GM12872 (cell line): Measurements from ENCODE around the gene IFT52.

Experiments used
- TF ChIP-seq, protein P1 (sequence below): IDR thresholded peaks from 3 replicates; pipeline ENCODE4 v1.5.1; 2011; ENCODE audit warnings: low read depth, mild to moderate bottlenecking, low read length, moderate library complexity; ENCODE audit not compliant: insufficient read depth

Gene IFT52

DNA sequence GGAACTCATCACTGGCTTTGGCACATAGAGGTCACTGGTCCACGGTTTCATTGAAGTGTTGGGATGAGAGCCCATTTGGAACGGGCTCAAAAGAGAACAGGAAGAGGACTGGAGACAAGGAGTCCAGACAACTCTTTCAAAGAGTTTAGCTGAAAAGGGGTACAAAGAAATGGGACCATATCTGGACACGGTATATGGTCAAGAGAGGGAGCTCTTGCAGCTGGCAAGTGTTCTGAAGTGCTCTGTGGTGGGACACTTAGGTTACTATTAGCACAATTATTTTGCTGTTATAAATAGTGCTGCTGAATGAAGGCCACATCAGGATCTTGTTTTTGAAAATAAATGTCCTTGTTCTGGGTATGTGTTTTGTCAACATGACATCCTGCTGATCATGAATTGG is 27.3 kb upstream of the IFT52 start:
- TF ChIP-seq, protein P1, sequence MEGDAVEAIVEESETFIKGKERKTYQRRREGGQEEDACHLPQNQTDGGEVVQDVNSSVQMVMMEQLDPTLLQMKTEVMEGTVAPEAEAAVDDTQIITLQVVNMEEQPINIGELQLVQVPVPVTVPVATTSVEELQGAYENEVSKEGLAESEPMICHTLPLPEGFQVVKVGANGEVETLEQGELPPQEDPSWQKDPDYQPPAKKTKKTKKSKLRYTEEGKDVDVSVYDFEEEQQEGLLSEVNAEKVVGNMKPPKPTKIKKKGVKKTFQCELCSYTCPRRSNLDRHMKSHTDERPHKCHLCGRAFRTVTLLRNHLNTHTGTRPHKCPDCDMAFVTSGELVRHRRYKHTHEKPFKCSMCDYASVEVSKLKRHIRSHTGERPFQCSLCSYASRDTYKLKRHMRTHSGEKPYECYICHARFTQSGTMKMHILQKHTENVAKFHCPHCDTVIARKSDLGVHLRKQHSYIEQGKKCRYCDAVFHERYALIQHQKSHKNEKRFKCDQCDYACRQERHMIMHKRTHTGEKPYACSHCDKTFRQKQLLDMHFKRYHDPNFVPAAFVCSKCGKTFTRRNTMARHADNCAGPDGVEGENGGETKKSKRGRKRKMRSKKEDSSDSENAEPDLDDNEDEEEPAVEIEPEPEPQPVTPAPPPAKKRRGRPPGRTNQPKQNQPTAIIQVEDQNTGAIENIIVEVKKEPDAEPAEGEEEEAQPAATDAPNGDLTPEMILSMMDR = peak; percentile 40; the same call in 2 of the 3 replicates

DNA sequence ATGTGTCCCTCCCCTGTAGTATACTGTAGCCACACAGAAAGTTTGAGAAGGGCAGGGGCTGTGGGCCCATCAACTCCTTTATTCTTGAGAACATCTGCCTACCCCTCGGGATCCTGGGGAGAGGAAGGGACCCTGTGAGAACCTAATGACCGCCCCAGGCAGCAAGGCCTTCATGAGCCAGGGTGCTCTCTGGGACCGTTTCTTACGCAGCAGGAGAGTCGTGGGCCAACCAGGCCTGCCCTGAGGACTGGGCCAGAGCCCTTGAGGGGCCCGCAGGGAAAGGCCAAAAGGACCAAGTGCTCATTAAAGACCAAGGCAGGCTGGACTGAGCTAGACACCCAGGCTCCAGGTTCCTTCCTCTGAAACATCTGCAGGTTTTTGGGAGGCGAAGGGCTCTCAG is 26.7 kb upstream of the IFT52 start:
- TF ChIP-seq, protein P1 = no peak

DNA sequence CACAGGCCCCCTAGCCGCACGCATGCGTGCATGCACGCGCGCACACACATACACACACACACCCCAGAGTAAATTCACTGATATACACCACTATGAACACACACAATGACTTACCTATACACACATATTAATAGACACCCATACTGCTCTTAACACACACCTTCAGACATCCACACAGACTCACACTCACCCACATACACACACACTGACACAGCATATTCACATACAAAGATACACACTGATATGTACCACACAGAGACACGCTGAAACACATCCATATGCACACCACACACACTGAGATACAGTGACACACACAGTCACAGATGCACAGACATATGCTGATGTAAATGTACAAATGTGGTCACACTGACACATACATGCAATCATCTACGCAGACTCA is 26.3 kb upstream of the IFT52 start:
- TF ChIP-seq, protein P1 = no peak

DNA sequence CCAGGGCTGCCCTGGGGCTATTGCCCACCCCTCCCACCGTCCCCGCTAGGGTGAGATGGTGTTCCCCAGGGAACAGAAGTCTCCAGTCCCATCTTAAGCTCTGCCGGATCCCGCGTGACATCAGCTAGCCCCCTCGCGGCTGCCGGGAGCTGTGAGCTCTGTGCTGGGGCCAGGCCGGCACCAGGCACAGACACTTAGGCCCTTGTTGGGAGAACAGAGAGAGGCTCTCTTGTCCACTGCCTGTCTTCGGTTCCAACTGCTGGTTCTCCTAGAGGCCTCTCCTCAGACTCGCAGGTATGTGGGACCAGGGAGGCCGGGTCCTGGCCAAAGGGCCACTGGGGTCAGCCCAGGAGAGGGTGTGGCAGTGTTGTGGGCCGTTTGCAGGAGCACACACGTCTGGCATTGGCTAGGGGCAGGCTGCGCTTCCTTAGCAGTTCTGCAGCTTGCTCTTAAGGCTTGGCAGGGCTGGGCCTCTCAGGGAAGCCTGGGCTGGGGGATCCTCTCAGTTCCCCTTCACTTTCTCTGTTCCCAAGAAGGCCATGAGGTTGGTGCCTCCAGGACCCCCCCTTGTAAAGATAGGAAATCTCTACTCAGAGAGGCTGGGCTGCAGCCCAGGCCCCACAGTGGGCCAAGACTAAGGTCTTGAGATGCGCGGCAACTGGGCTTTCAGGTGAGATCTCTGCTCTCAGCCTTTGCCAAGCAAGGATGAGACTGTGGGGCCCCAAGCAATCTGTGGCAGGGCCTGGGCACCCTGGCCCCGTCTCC is 25.6 kb upstream of the IFT52 start:
- TF ChIP-seq, protein P1 = no peak

DNA sequence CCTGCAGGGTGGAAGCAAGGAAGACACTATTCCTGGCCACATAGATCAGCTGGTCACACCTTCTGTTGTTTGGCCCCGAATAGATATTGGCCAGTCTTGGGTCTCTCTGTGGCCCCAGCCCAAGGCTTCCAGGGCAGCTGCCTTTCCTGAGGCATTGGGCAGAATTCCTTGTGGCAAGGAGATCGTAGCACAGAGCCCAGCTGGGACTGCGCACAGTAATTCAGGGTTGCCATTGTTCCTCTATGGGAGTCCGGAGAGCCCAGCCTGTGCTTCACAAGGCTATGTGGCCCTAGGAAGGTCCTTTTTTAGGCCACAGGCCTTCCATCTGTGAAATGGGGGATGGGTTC is 25.0 kb upstream of the IFT52 start:
- TF ChIP-seq, protein P1 = no peak

DNA sequence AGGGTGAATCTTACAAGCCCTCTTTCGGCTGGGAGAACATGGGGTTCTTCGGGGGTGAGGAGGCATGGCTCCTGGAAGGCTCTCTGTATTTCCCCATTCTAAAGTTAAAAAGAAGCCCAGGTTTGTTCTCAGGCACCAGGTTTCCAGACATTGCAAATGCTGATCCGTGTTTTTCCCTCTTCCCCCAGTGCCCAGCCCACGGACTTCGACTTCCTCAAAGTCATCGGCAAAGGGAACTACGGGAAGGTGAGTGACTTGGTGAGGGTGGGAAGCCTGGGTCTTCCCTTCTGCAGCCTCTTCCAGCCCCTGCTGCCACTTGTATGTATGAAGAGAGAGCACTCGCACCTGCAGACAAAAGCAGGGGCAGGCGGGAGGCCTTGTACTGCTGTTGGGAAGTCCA is 23.3 kb upstream of the IFT52 start:
- TF ChIP-seq, protein P1 = no peak

DNA sequence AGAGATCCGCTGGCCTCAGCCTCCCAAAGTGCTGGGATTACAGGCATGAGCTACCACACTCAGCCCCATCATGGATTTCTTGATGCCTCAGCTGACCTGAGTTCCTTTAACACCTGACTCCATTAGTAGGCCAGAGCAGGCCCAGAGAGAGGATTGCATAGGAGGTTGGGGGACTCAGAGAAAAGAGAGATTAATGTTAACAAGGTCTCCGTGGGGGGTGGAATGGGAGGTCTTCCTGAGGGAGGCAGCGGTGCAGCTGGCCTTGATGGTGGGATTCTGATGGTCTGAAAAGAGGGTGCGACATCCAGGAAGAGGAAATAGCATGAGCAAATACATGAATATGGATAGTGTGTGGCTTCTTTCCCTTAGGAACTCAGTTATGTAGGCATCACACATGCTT is 22.0 kb upstream of the IFT52 start:
- TF ChIP-seq, protein P1 = no peak
